Lower lobe of right lung (tissue), 2 donors: ENCODE results near the gene SERF2. TPM values are rescaled to one million over a fixed set of nuclear protein-coding genes. Genes with fewer than 3 reads are reported as not detected.

Experiments
- ATAC-seq, 2 donors: fragments of 200-7000 bp; cut with Tn5 transposase; one replicate each; pipeline ENCODE4 v1.9.1; 2020 to 2022; ENCODE audit warnings: mild to moderate bottlenecking in 2 of 2, moderate library complexity in 2 of 2
- DNase-seq: peaks from one replicate; pipeline ENCODE4 v3.0.0-alpha.2; 2020
- H3K27ac ChIP-seq: fragments of 200-600 bp; one replicate; pipeline ENCODE4 v1.8.0; 2022
- H3K27me3 ChIP-seq: fragments of 200-600 bp; one replicate; pipeline ENCODE4 v1.8.0; 2022; ENCODE audit warnings: low read depth
- H3K36me3 ChIP-seq: fragments of 200-600 bp; one replicate; pipeline ENCODE4 v1.8.0; 2022; ENCODE audit warnings: mild to moderate bottlenecking
- H3K4me1 ChIP-seq: fragments of 200-600 bp; one replicate; pipeline ENCODE4 v1.8.0; 2022
- H3K4me3 ChIP-seq: fragments of 200-600 bp; one replicate; pipeline ENCODE4 v1.8.0; 2022; ENCODE audit warnings: mild to moderate bottlenecking
- H3K9me3 ChIP-seq: fragments of 200-600 bp; one replicate; pipeline ENCODE4 v1.8.0; 2022
- intact Hi-C: fragments of 100-400 bp; cut with DNase I; formaldehyde crosslinking; loops from one replicate; pipeline ENCODE4 v1.11.0; 2022
- total RNA-seq: library from RNA; stranded (reverse); fragmentation: NEBNext Ultra II Directional; extraction: Animal tissue kit (Norgen Biotek cat#: 25700); gene quantifications from one replicate; pipeline ENCODE4 v1.2.1, GENCODE V29; 2021
- TF ChIP-seq, protein P1 (sequence below): fragments of 200-600 bp; IDR thresholded peaks from one replicate; pipeline ENCODE4 v1.8.0; 2022; ENCODE audit warnings: antibody characterized with exemption, mild to moderate bottlenecking
- donor health status: DM: no; HTN: yes; CAD: no; lungs with severe emphysema.

SERF2 gene
- total RNA-seq, 1 donor from 2014 or later = 827 TPM

DNA sequence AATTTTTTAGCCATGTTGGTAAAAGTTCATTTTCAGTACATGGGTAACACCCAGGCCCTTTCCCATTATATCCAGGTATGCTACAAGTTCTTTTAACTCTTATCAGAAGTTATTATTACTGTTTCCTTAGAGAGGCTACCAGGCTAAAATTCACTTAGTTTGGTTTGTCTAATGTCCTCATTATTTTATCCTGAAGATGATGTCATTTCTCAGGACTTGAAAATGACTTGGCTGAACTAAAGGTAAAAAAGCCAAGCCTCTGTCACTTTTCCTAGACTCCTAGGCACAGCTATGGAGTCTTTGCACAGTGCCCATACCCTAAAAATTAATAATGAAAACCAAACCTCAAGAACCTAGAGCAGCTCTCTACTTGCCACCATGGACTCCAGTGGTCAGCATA, 19.5 kb upstream of the SERF2 start:
- TF ChIP-seq, protein P1, sequence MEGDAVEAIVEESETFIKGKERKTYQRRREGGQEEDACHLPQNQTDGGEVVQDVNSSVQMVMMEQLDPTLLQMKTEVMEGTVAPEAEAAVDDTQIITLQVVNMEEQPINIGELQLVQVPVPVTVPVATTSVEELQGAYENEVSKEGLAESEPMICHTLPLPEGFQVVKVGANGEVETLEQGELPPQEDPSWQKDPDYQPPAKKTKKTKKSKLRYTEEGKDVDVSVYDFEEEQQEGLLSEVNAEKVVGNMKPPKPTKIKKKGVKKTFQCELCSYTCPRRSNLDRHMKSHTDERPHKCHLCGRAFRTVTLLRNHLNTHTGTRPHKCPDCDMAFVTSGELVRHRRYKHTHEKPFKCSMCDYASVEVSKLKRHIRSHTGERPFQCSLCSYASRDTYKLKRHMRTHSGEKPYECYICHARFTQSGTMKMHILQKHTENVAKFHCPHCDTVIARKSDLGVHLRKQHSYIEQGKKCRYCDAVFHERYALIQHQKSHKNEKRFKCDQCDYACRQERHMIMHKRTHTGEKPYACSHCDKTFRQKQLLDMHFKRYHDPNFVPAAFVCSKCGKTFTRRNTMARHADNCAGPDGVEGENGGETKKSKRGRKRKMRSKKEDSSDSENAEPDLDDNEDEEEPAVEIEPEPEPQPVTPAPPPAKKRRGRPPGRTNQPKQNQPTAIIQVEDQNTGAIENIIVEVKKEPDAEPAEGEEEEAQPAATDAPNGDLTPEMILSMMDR = no peak
- DNase-seq (no peak), ATAC-seq (no peak)
- Histone ChIP-seq H3K27ac (no peak overlapping the region), H3K36me3 (peaks cover 64% of the 10 kb centered on the region), H3K4me1 (peaks cover 17% of the 10 kb centered on the region), H3K4me3 (no peak overlapping the region), H3K27me3 (no peaks in the 10 kb centered on the region), H3K9me3 (no peaks in the 10 kb centered on the region)
- intact Hi-C loops = no loop called here

DNA sequence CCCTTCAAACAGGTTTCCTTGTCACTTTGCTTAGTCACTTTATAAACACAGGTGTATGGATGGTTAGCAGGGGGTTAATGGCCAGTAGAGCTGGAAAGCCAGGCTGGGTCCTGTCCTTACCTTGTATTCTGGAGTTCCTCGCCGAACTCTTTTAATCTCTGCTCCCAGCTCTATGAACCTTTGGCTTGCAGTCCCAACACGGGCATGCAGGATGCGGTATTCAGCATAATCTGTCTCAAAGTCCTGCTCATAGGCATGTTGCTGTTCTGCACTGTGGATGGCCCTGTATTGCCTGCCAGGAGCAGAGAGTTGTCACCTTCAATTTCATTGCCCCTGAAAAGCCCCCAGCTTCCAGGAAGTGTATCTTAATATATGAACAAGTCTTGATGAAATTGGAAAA, 18.1 kb upstream of the SERF2 start:
- Histone ChIP-seq H3K27ac (no peak overlapping the region), H3K36me3 (peaks cover 50% of the 10 kb centered on the region), H3K4me1 (peaks cover 24% of the 10 kb centered on the region), H3K27me3 (no peaks in the 10 kb centered on the region), H3K9me3 (no peaks in the 10 kb centered on the region), H3K4me3 (no peak overlapping the region)
- TF ChIP-seq, protein P1 = no peak
- DNase-seq (no peak), ATAC-seq (no peak)
- intact Hi-C loops = no loop called here

DNA sequence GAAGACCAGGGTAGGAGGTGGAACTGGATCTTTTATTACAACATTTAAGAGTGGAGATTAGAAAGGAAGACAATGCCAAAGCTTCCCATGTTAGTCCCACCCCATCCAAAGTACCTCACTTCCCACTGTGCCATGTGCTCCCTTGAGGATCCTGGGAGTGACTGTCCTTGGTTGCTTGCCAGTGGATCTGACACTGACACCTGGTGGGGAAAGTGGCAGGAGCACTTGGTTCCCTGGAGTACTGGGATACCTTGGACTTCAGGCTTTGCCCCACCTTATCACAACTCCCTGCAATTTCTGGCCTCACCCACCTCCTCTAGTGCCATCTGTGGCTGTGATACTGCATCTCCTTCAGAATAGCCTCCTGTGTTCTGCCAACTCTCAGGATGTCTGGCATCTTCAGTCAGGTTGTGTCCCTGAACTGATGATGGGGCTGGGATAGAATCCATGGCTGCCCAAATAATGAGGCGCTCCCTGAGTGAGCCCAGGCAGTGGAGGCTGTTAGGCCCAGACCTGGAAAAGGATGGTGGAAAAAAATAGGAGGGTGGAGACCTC, 16.6 kb upstream of the SERF2 start:
- intact Hi-C loops = no loop called here
- peak overlapping the region; percentile 78 for H3K4me3 ChIP-seq
- H3K9me3 ChIP-seq = no peaks in the 10 kb centered on the region
- no peak for DNase-seq
- TF ChIP-seq, protein P1 = peak; percentile 16
- H3K36me3 ChIP-seq = peaks cover 35% of the 10 kb centered on the region
- H3K27ac ChIP-seq = peak overlapping the region; percentile 88
- H3K4me1 ChIP-seq = peaks cover 24% of the 10 kb centered on the region
- H3K27me3 ChIP-seq = no peaks in the 10 kb centered on the region
- ATAC-seq = peak in 1 of 2 donors; percentile 0

DNA sequence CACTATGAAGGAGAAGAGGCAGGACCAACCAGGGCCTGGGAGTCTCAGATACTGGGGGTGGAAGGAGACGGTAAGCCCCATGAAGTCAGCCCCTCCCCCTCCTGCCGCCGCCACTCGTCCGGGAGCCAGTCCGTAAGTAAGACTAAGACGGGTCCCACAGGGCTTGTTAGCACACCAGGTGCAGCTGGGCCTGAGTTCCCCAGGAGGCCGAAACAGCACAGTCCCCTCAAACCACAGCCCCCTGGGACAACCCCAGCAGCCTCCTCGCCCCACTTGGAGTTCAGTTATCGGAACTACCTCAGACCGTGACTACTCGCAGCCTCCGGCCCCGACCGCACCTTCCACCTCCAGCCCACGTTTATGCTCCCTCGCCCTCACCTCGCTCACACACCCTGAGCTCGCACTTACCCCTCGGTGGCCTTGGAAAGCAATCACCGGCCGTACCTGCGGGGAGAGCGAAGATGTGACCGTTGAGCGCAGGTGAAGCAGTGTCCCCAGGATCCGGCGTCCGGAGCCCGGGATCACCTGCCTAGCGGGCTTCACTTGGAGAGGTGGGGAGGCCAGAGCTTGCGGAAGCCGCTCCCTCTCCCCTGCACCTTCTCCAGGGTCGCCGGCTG, 15.9 kb upstream of the SERF2 start:
- H3K27ac ChIP-seq = peak overlapping the region; percentile 88
- peak; percentile 27 to 31 for ATAC-seq

DNA sequence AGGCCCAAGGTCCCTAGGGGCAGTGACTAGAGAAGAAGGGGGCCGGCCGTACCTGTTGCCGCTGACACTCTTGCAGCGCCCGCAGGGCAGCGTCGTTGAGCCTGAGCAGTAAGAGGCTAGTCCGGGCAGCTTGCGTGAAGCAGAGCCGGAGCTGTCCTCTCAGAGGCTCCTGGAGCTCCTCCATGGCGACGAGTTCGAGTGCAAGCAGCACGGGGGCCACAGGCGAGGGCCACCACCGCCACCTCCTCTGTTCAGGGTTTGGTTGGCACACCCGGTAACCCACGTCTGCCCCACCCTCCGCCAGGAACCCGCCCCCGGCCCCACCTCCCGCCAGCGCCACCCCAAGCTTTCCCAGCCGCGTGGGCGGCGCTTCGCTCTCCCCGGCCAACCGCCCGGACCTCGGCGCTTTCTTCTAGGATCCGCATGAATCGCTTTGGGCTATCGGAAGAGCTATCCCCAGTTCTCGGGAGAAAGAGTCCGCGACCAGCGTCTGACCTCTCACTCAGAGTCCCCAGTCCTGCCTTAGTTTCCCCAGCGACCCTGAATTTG, 15.3 kb upstream of the SERF2 start, which contains the start of gene ELL3:
ELL3 (minus strand) TSS at position 249 of the 549 bp plus-strand sequence; CDS start at position 184, 65 bp downstream.
- Histone ChIP-seq H3K9me3 (no peaks in the 10 kb centered on the region), H3K27me3 (no peaks in the 10 kb centered on the region), H3K36me3 (peaks cover 22% of the 10 kb centered on the region), H3K4me1 (peaks cover 24% of the 10 kb centered on the region), H3K4me3 (peak within 1 kb of the TSS; percentile 78), H3K27ac (peak within 1 kb of the TSS; percentile 88)
- peak; percentile 94 to 96 for ATAC-seq
- TF ChIP-seq, protein P1 = no peak
- peak; percentile 89 for DNase-seq
- intact Hi-C loops = no loop called here

More for the DNA sequence above, 15.9 kb upstream of the SERF2 start:
- Histone ChIP-seq H3K4me3 (peak overlapping the region; percentile 78), H3K9me3 (no peaks in the 10 kb centered on the region), H3K4me1 (peaks cover 24% of the 10 kb centered on the region), H3K27me3 (no peaks in the 10 kb centered on the region), H3K36me3 (peaks cover 28% of the 10 kb centered on the region)
- peak; percentile 52 for DNase-seq
- intact Hi-C loops = no loop called here
- TF ChIP-seq, protein P1 = no peak
